ENCODE results near the gene ALDH2.

DNA sequence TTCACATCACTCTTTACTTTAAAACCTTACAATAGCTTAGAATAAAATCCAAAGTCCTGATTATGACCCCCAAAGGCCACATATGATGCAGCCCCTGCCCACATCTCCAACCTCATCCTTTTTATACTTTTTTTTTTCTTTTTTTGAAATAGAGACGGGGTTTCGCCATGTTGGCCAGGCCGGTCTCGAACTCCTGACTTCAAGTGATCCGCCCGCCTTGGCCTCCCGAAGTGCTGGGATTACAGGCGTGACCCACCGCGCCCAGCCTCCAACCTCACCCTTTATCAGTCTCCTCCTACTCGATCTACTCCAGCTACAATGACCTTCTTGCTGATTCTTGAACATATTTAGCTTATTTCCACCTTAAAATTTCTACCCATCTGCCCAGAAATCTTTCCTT is 74.1 kb downstream of the ALDH2 start:
- TF ChIP-seq EZH2phosphoT487 (IDR thresholded peaks at IDR 0.05; ENCODE audit: borderline replicate concordance, low read length): no peak
- TF ChIP-seq, protein P1, sequence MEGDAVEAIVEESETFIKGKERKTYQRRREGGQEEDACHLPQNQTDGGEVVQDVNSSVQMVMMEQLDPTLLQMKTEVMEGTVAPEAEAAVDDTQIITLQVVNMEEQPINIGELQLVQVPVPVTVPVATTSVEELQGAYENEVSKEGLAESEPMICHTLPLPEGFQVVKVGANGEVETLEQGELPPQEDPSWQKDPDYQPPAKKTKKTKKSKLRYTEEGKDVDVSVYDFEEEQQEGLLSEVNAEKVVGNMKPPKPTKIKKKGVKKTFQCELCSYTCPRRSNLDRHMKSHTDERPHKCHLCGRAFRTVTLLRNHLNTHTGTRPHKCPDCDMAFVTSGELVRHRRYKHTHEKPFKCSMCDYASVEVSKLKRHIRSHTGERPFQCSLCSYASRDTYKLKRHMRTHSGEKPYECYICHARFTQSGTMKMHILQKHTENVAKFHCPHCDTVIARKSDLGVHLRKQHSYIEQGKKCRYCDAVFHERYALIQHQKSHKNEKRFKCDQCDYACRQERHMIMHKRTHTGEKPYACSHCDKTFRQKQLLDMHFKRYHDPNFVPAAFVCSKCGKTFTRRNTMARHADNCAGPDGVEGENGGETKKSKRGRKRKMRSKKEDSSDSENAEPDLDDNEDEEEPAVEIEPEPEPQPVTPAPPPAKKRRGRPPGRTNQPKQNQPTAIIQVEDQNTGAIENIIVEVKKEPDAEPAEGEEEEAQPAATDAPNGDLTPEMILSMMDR (IDR thresholded peaks at IDR 0.05; ENCODE audit: low read depth, low read length, poor library complexity, severe bottlenecking): no peak

All from DOHH2 (cell line).